Mesothelial cell of epicardium (in vitro differentiated cells): ENCODE measurements around the gene MYH4. TPM values are rescaled to one million over a fixed set of nuclear protein-coding genes. Genes with fewer than 3 reads are reported as not detected.

ENCODE experiments used
- DNase-seq, 2 experiments: peaks; one replicate each; pipeline ENCODE4 v3.0.0; 2021; ENCODE audit warnings: low spot score in 2 of 2; ENCODE audit not compliant: unreplicated experiment in 2 of 2
- H3K27ac Mint-ChIP-seq: 2 replicates; pipeline ENCODE4 v1.8.0; 2021; ENCODE audit warnings: mixed read lengths
- H3K27me3 Mint-ChIP-seq: 2 replicates; pipeline ENCODE4 v1.8.0; 2021; ENCODE audit warnings: low read depth, mixed read lengths
- H3K36me3 Mint-ChIP-seq: 2 replicates; pipeline ENCODE4 v1.8.0; 2021; ENCODE audit warnings: mixed read lengths
- H3K4me1 Mint-ChIP-seq: 2 replicates; pipeline ENCODE4 v1.8.0; 2021; ENCODE audit warnings: mixed read lengths
- H3K4me3 Mint-ChIP-seq: 2 replicates; pipeline ENCODE4 v1.8.0; 2021; ENCODE audit warnings: mild to moderate bottlenecking, moderate library complexity, mixed read lengths
- H3K9me3 Mint-ChIP-seq: 2 replicates; pipeline ENCODE4 v1.8.0; 2021; ENCODE audit warnings: mixed read lengths
- CTCF ChIP-seq: fragments of 200-600 bp; sonication (generic); IDR thresholded peaks from one replicate; pipeline ENCODE4 v1.5.0; 2021; ENCODE audit warnings: antibody characterized with exemption; ENCODE audit not compliant: unreplicated experiment
- total RNA-seq: library from RNA; stranded (reverse); gene quantifications from 3 replicates; pipeline ENCODE4 v1.2.1, GENCODE V29; 2021

The MYH4 gene
- total RNA-seq, 1 donor from 2014 or later = not detected

- Mint-ChIP-seq H3K9me3 (peaks cover 13% of the 10 kb centered on the region), H3K27ac (no peak overlapping the region), H3K36me3 (no peaks in the 10 kb centered on the region), H3K4me3 (no peak overlapping the region), H3K4me1 (peaks cover 4% of the 10 kb centered on the region), H3K27me3 (no peaks in the 10 kb centered on the region)
- DNase-seq = no peak
- no peak for TF ChIP-seq CTCF
Observed at GRCh38 chr17:10428781-10429180, 40.6 kb downstream of the MYH4 start.

GRCh38 chr17:10421900-10422542, 47.3 kb downstream of the MYH4 start, which contains the start of gene MYH8:
MYH8 (minus strand) TSS chr17:10421950; CDS start chr17:10420227, 1,723 bp downstream.
- DNase-seq = no peak
- H3K27ac Mint-ChIP-seq = no peak within 1 kb of the TSS
- H3K36me3 Mint-ChIP-seq = no peaks in the 10 kb centered on the region
- H3K9me3 Mint-ChIP-seq = no peaks in the 10 kb centered on the region
- TF ChIP-seq CTCF = no peak
- no peaks in the 10 kb centered on the region for H3K4me1 Mint-ChIP-seq
- H3K27me3 Mint-ChIP-seq = no peaks in the 10 kb centered on the region
- no peak within 1 kb of the TSS for H3K4me3 Mint-ChIP-seq

- TF ChIP-seq CTCF = no peak
- H3K27me3 Mint-ChIP-seq = no peaks in the 10 kb centered on the region
- H3K9me3 Mint-ChIP-seq = no peaks in the 10 kb centered on the region
- no peak for DNase-seq
- no peaks in the 10 kb centered on the region for H3K36me3 Mint-ChIP-seq
- no peaks in the 10 kb centered on the region for H3K4me1 Mint-ChIP-seq
- H3K4me3 Mint-ChIP-seq = no peak overlapping the region
- no peak overlapping the region for H3K27ac Mint-ChIP-seq
Observed at GRCh38 chr17:10421211-10421610, 48.1 kb downstream of the MYH4 start.

GRCh38 chr17:10420811-10421210, 48.5 kb downstream of the MYH4 start:
- no peaks in the 10 kb centered on the region for H3K36me3 Mint-ChIP-seq
- no peak overlapping the region for H3K4me3 Mint-ChIP-seq
- no peaks in the 10 kb centered on the region for H3K27me3 Mint-ChIP-seq
- TF ChIP-seq CTCF = no peak
- no peak for DNase-seq
- no peaks in the 10 kb centered on the region for H3K4me1 Mint-ChIP-seq
- no peaks in the 10 kb centered on the region for H3K9me3 Mint-ChIP-seq
- H3K27ac Mint-ChIP-seq = no peak overlapping the region

GRCh38 chr17:10417431-10417830, 51.9 kb downstream of the MYH4 start:
- no peaks in the 10 kb centered on the region for H3K36me3 Mint-ChIP-seq
- no peak overlapping the region for H3K27ac Mint-ChIP-seq
- no peaks in the 10 kb centered on the region for H3K4me1 Mint-ChIP-seq
- no peaks in the 10 kb centered on the region for H3K9me3 Mint-ChIP-seq
- peaks cover 3% of the 10 kb centered on the region for H3K27me3 Mint-ChIP-seq
- H3K4me3 Mint-ChIP-seq = no peak overlapping the region
- TF ChIP-seq CTCF = no peak
- DNase-seq = no peak
